H1 (cell line): ENCODE results near the gene COL11A1. TPM values are rescaled to one million over a fixed set of nuclear protein-coding genes. Genes with fewer than 3 reads are reported as not detected.
"Not testable (repeated sequence)": the region's sequence is repeated elsewhere in the genome, so short reads cannot be mapped to it uniquely, and the experiment has no call there.

Experiments used
- CTCF ChIA-PET: fragments of 300-600 bp; sonication (Branson Sonifier 250); formaldehyde crosslinking; loops from one replicate; lab custom pipeline; 2021; ENCODE audit not compliant: partially characterized antibody; lab: Charles Lee
- POLR2A ChIA-PET: fragments of 300-600 bp; sonication (Branson Sonifier 250); formaldehyde crosslinking; loops from one replicate; lab custom pipeline; 2021; ENCODE audit warnings: inconsistent platforms; ENCODE audit not compliant: partially characterized antibody; lab: Charles Lee
- DNase-seq, 2 experiments: peaks; one replicate each; pipeline versions ENCODE4 v3.0.0 to v3.0.0-alpha.2; 2010 to 2022; ENCODE audit warnings: low spot score in 2 of 2, low read depth in 1 of 2, mixed read lengths in 1 of 2
- FAIRE-seq: peaks from 2 replicates; lab custom pipeline; 2011; peaks lifted over from hg19 to GRCh38; lab: Jason Lieb, UNC
- H2AFZ ChIP-seq: 2 replicates; pipeline ENCODE4 v1.8.1; 2012; ENCODE audit warnings: low read length, inconsistent platforms
- H2AK5ac ChIP-seq: 2 replicates; pipeline ENCODE4 v1.6.1; 2013; ENCODE audit warnings: low read depth, low read length
- H2BK120ac ChIP-seq: replicated peaks from 2 replicates; pipeline ENCODE3; 2013; ENCODE audit warnings: low read depth, low read length, inconsistent platforms
- H2BK12ac ChIP-seq: 2 replicates; pipeline ENCODE4 v1.6.1; 2013; ENCODE audit warnings: low read depth, low read length
- H2BK15ac ChIP-seq: 2 replicates; pipeline ENCODE4 v1.6.1; 2013; ENCODE audit warnings: low read length
- H2BK20ac ChIP-seq: 2 replicates; pipeline ENCODE4 v1.6.1; 2013; ENCODE audit warnings: low read length
- H2BK5ac ChIP-seq: 2 replicates; pipeline ENCODE4 v1.6.1; 2013; ENCODE audit warnings: low read depth, low read length
- H3K14ac ChIP-seq: 2 replicates; pipeline ENCODE4 v1.6.1; 2013; ENCODE audit warnings: inconsistent platforms; ENCODE audit not compliant: insufficient read length
- H3K18ac ChIP-seq: 2 replicates; pipeline ENCODE4 v1.6.1; 2013; ENCODE audit warnings: low read length; ENCODE audit errors: extremely low read depth
- H3K23ac ChIP-seq: 2 replicates; pipeline ENCODE4 v1.6.1; 2013; ENCODE audit warnings: inconsistent platforms; ENCODE audit not compliant: insufficient read length
- H3K23me2 ChIP-seq: 2 replicates; pipeline ENCODE4 v1.6.1; 2013; ENCODE audit warnings: low read depth, low read length
- H3K27ac ChIP-seq: 2 replicates; pipeline ENCODE4 v1.6.1; 2011; ENCODE audit warnings: low read depth, low read length, inconsistent platforms
- H3K27me3 ChIP-seq, 4 experiments: replicated peaks in 1 of 4; 1 replicate in 1 of 4; 2 replicates in 3 of 4; pipeline versions ENCODE4 v1.6.1 to v1.8.1; 2011 to 2013; ENCODE audit warnings: low read length in 3 of 4, mild to moderate bottlenecking in 3 of 4, inconsistent platforms in 2 of 4, mixed read lengths in 2 of 4, moderate library complexity in 1 of 4; ENCODE audit not compliant: control insufficient read depth in 3 of 4, insufficient read depth in 3 of 4; ENCODE audit errors: extremely low read depth in 1 of 4
- H3K36me3 ChIP-seq, 4 experiments: 2 replicates each; pipeline versions ENCODE4 v1.6.1 to v1.8.1; 2011 to 2013; ENCODE audit warnings: mild to moderate bottlenecking in 4 of 4, low read length in 3 of 4, moderate library complexity in 2 of 4, control low read depth in 1 of 4, inconsistent platforms in 1 of 4; ENCODE audit not compliant: insufficient read depth in 4 of 4, control insufficient read depth in 2 of 4
- H3K4ac ChIP-seq: replicated peaks from 2 replicates; pipeline ENCODE3; 2013; ENCODE audit warnings: low read length, low read depth, mixed read lengths, inconsistent platforms; ENCODE audit not compliant: insufficient read length
- H3K4me1 ChIP-seq, 4 experiments: replicated peaks in 1 of 4; 1 replicate in 1 of 4; 2 replicates in 3 of 4; pipeline versions ENCODE4 v1.6.1 to v1.8.1; 2011 to 2013; ENCODE audit warnings: low read length in 3 of 4, inconsistent platforms in 2 of 4, mixed read lengths in 1 of 4; ENCODE audit not compliant: insufficient read depth in 4 of 4, control insufficient read depth in 3 of 4
- H3K4me2 ChIP-seq, 2 experiments: 2 replicates each; pipeline versions ENCODE4 v1.6.1 to v1.8.1; 2011 to 2013; ENCODE audit warnings: low read depth in 2 of 2, low read length in 2 of 2, control low read depth in 1 of 2, inconsistent platforms in 1 of 2, mild to moderate bottlenecking in 1 of 2; ENCODE audit not compliant: insufficient read depth in 1 of 2
- H3K4me3 ChIP-seq, 4 experiments: fragments of 200-600, 300-600 bp in 1 of 4; sonication (generic), shearing (Covaris generic), sonication (Bioruptor Twin) in 1 of 4; 2 replicates each; pipeline versions ENCODE4 v1.5.1 to v1.8.1; 2011 to 2016; ENCODE audit warnings: low read length in 4 of 4, low read depth in 3 of 4, control low read depth in 2 of 4, inconsistent platforms in 2 of 4, mild to moderate bottlenecking in 2 of 4, mixed read lengths in 1 of 4, moderate library complexity in 1 of 4; ENCODE audit not compliant: insufficient read depth in 2 of 4; ENCODE audit errors: extremely low read depth in 1 of 4
- H3K56ac ChIP-seq: replicated peaks from 2 replicates; pipeline ENCODE3; 2013; ENCODE audit warnings: low read depth, mild to moderate bottlenecking, mixed read lengths, low read length, inconsistent platforms; ENCODE audit not compliant: insufficient read length
- H3K79me1 ChIP-seq: 2 replicates; pipeline ENCODE4 v1.6.1; 2013; ENCODE audit warnings: low read depth, low read length, control low read depth
- H3K79me2 ChIP-seq, 2 experiments: 2 replicates each; pipeline versions ENCODE4 v1.6.1 to v1.8.1; 2012 to 2013; ENCODE audit warnings: low read length in 2 of 2, mild to moderate bottlenecking in 2 of 2, inconsistent platforms in 1 of 2; ENCODE audit not compliant: insufficient read depth in 2 of 2, control insufficient read depth in 1 of 2
- H3K9ac ChIP-seq, 4 experiments: replicated peaks in 1 of 4; 1 replicate in 1 of 4; 2 replicates in 3 of 4; pipeline versions ENCODE4 v1.6.1 to v1.8.1; 2011 to 2013; ENCODE audit warnings: low read depth in 3 of 4, low read length in 3 of 4, control low read depth in 2 of 4, mild to moderate bottlenecking in 2 of 4, moderate library complexity in 2 of 4, inconsistent platforms in 1 of 4; ENCODE audit errors: extremely low read depth in 1 of 4
- H3K9me3 ChIP-seq, 2 experiments: 2 replicates each; pipeline versions ENCODE4 v1.6.1 to v1.8.1; 2012 to 2013; ENCODE audit warnings: mild to moderate bottlenecking in 2 of 2, moderate library complexity in 2 of 2, control low read depth in 1 of 2, inconsistent platforms in 1 of 2, low read depth in 1 of 2, low read length in 1 of 2, mixed read lengths in 1 of 2; ENCODE audit not compliant: insufficient read depth in 2 of 2
- H4K20me1 ChIP-seq, 2 experiments: replicated peaks in 1 of 2; 2 replicates each; pipeline versions ENCODE3 to v1.8.1; 2011 to 2013; ENCODE audit warnings: inconsistent platforms in 2 of 2, low read length in 2 of 2, mild to moderate bottlenecking in 1 of 2; ENCODE audit not compliant: insufficient read depth in 2 of 2, control insufficient read depth in 1 of 2
- H4K5ac ChIP-seq: 2 replicates; pipeline ENCODE4 v1.6.1; 2013; ENCODE audit warnings: low read length, low read depth, mixed read lengths, inconsistent platforms; ENCODE audit not compliant: insufficient read length
- H4K8ac ChIP-seq: 2 replicates; pipeline ENCODE4 v1.8.0; 2013; ENCODE audit warnings: mild to moderate bottlenecking, moderate library complexity, low read length, inconsistent platforms; ENCODE audit not compliant: insufficient read depth; ENCODE audit errors: extremely low read depth
- H4K91ac ChIP-seq: replicated peaks from 2 replicates; pipeline ENCODE3; 2013; ENCODE audit warnings: low read length, mixed read lengths, inconsistent platforms; ENCODE audit not compliant: insufficient read length
- CTCF ChIP-seq, 3 experiments: IDR thresholded peaks; 1 replicate in 2 of 3; 2 replicates in 1 of 3; pipeline versions ENCODE4 v1.5.1 to v1.6.1; 2011; ENCODE audit warnings: low read length in 3 of 3, mild to moderate bottlenecking in 3 of 3, inconsistent platforms in 2 of 3, low read depth in 1 of 3, moderate library complexity in 1 of 3; ENCODE audit not compliant: insufficient read depth in 1 of 3; ENCODE audit errors: control extremely low read depth in 1 of 3
- WGBS, 2 experiments: shearing (Covaris generic) in 1 of 2; methylation state at CpG; one replicate each; pipeline versions ENCODE4 v1.1.6 to v1.1.7; 2013 to 2015; ENCODE audit warnings: low lambda C conversion rate in 2 of 2, mixed read lengths in 2 of 2, inconsistent platforms in 1 of 2, low coverage in 1 of 2, missing lambda C conversion rate in 1 of 2; ENCODE audit not compliant: insufficient replicate concordance in 2 of 2, insufficient coverage in 1 of 2, insufficient read length in 1 of 2; ENCODE audit errors: extremely low coverage in 1 of 2, missing lambda C conversion rate in 1 of 2; 5-methylcytosine and 5-hydroxymethylcytosine counted together
- polyA plus RNA-seq, 7 experiments: library from polyadenylated mRNA; depleted of rRNA in 3 of 7; stranded (reverse) in 5 of 7; unstranded in 2 of 7; fragments of >200 nt in 5 of 7; fragments of 200-250 nt in 2 of 7; gene quantifications; 1 replicate in 5 of 7; 2 replicates in 1 of 7; 4 replicates in 1 of 7; pipeline versions ENCODE4 v1.2.1 to v1.2.3, GENCODE V29; 2011 to 2013; ENCODE audit warnings: missing spikeins in 2 of 7, mixed read lengths in 2 of 7
- total RNA-seq: library from RNA; stranded (reverse); fragmentation: NEBNext Ultra II Directional; extraction: Animal tissue kit (Norgen Biotek cat#: 25700); gene quantifications from 2 replicates; pipeline ENCODE4 v1.2.1, GENCODE V29; 2021

The COL11A1 gene
- total and polyA plus RNA-seq, 2 of the 8 experiments (the other 6 are each of a cell fraction or from before 2014, with no cell fraction given): 4.0 to 27.9 TPM

GRCh38 chr1:102933362-102933761 is 175.0 kb downstream of the COL11A1 start:
- H2AK5ac ChIP-seq, H3K14ac ChIP-seq, H3K23me2 ChIP-seq, H4K91ac ChIP-seq, H3K4ac ChIP-seq, H3K18ac ChIP-seq, H3K27ac ChIP-seq, H2AFZ ChIP-seq, H3K9ac ChIP-seq, H3K4me3 ChIP-seq, DNase-seq, H3K79me2 ChIP-seq, H2BK5ac ChIP-seq, H4K20me1 ChIP-seq, H2BK12ac ChIP-seq, POLR2A ChIA-PET, H3K36me3 ChIP-seq, H3K4me1 ChIP-seq, H3K9me3 ChIP-seq, H3K27me3 ChIP-seq, H2BK120ac ChIP-seq, H2BK15ac ChIP-seq, H3K56ac ChIP-seq, H2BK20ac ChIP-seq, H3K23ac ChIP-seq, H3K4me2 ChIP-seq, H4K5ac ChIP-seq, H4K8ac ChIP-seq, H3K79me1 ChIP-seq, FAIRE-seq: not testable (repeated sequence)
- 77% methylated on average over 2 of the region's 9 CpGs; no CpG with 5 or more reads in 1 of the 2 experiments for WGBS, 2 experiments
- peak in 1 of 3 experiments; percentile 4; a peak in 1 of 4 replicates for TF ChIP-seq CTCF (IDR thresholded peaks at IDR 0.05; ENCODE audit: control extremely low read depth in 1 of 3, insufficient read depth in 1 of 3, low read depth in 1 of 3, low read length in 3 of 3)
- CTCF ChIA-PET: interaction anchor here (0.7 kb wide), 1 partner anchor 13 kb away, joined by 5 read pairs; no protein-coding TSS in a partner anchor
